Gastroesophageal sphincter (tissue), 3 donors: ENCODE measurements around the gene DDX19B.

Experiments used
- CTCF ChIP-seq, 4 experiments: fragments of 200-600 bp in 2 of 4; fragments of 450-650 bp in 2 of 4; sonication (generic) in 1 of 4; IDR thresholded peaks; one replicate each; pipeline ENCODE4 v1.5.1; 2017 to 2019; ENCODE audit warnings: antibody characterized with exemption in 4 of 4, mild to moderate bottlenecking in 2 of 4, moderate library complexity in 2 of 4
- POLR2A ChIP-seq, 2 donors: fragments of 450-650 bp; IDR thresholded peaks; one replicate each; pipeline ENCODE4 v1.6.1; 2017; ENCODE audit warnings: antibody characterized with exemption in 2 of 2, mild to moderate bottlenecking in 2 of 2, moderate library complexity in 1 of 2

- no peak for TF ChIP-seq CTCF (IDR thresholded peaks at IDR 0.05)
- TF ChIP-seq POLR2A (IDR thresholded peaks at IDR 0.05): no peak
Observed at GRCh38 chr16:70254180-70254964, 44.6 kb upstream of the DDX19B start.
